ENCODE measurements around the gene CFAP54. TPM values are rescaled to one million over a fixed set of nuclear protein-coding genes. Genes with fewer than 3 reads are reported as not detected.

CFAP54 gene
- total RNA-seq, 4 donors from 2014 or later, result 0.22 to 0.62 (median 0.57) TPM; not detected in 1

- intact Hi-C loops (cut with DNase I), result no loop called here
- 24 to 29% methylated on average over 9 of the region's 9 CpGs for WGBS, 2 donors
- DNase-seq, result no peak
- no peaks in the 10 kb centered on the region for H3K36me3 ChIP-seq
- no peaks in the 10 kb centered on the region for H3K27me3 ChIP-seq
- H3K9me3 ChIP-seq, result no peaks in the 10 kb centered on the region
- peak overlapping the region; percentile 68 to 96 (median 85) for H3K4me3 ChIP-seq
- TF ChIP-seq POLR2A (IDR thresholded peaks at IDR 0.05) (no peak), CTCF (IDR thresholded peaks at IDR 0.05) (no peak)
- H3K4me1 ChIP-seq, result peaks cover 5 to 30% (median 9%) of the 10 kb centered on the region in 3 donors
- peak overlapping the region; percentile 90 to 97 (median 93) for H3K27ac ChIP-seq
Measured at GRCh38 chr12:96906498-96906848, 417.1 kb downstream of the CFAP54 start.

- Histone ChIP-seq H3K4me1 (peaks cover 5 to 32% (median 9%) of the 10 kb centered on the region in 3 donors), H3K27me3 (no peaks in the 10 kb centered on the region), H3K9me3 (no peaks in the 10 kb centered on the region), H3K27ac (peak within 1 kb of the TSS; percentile 90 to 97 (median 93)), H3K4me3 (peak within 1 kb of the TSS; percentile 68 to 96 (median 85)), H3K36me3 (no peaks in the 10 kb centered on the region)
- no peak for DNase-seq
- WGBS, 2 donors, result 0 to 1% methylated on average over 9 to 33 of the region's 68 CpGs
- intact Hi-C loops (cut with DNase I), result no loop called here
- TF ChIP-seq POLR2A (IDR thresholded peaks at IDR 0.05) (peak in 3 of 4 donors; percentile 48 to 84 (median 67)), CTCF (IDR thresholded peaks at IDR 0.05) (no peak)
Measured at GRCh38 chr12:96906849-96907670, 417.7 kb downstream of the CFAP54 start, which contains the start of gene NEDD1. Gene NEDD1, plus strand, starts transcription at chr12:96907257. Its CDS starts 2,503 bp downstream, at chr12:96909760.

- WGBS, 2 donors, result 5 to 8% methylated on average over 16 to 22 of the region's 23 CpGs
- H3K9me3 ChIP-seq, result no peaks in the 10 kb centered on the region
- intact Hi-C loops (cut with DNase I), result no loop called here
- H3K27me3 ChIP-seq, result no peaks in the 10 kb centered on the region
- TF ChIP-seq POLR2A (IDR thresholded peaks at IDR 0.05) (no peak), CTCF (IDR thresholded peaks at IDR 0.05) (no peak)
- H3K36me3 ChIP-seq, result no peaks in the 10 kb centered on the region
- peak overlapping the region; percentile 90 to 97 (median 93) for H3K27ac ChIP-seq
- H3K4me1 ChIP-seq, result peaks cover 5 to 32% (median 9%) of the 10 kb centered on the region in 3 donors
- peak overlapping the region; percentile 68 to 96 (median 85) for H3K4me3 ChIP-seq
- no peak for DNase-seq
Measured at GRCh38 chr12:96907671-96908422, 418.5 kb downstream of the CFAP54 start.

- H3K27ac ChIP-seq, result peak overlapping the region in 1 of 4 donors; percentile 91
- intact Hi-C loops (cut with DNase I), result no loop called here
- peak overlapping the region in 3 of 4 donors; percentile 68 to 96 (median 92) for H3K4me3 ChIP-seq
- no peaks in the 10 kb centered on the region for H3K36me3 ChIP-seq
- H3K4me1 ChIP-seq, result peaks cover 5 to 33% (median 9%) of the 10 kb centered on the region in 3 donors
- H3K9me3 ChIP-seq, result no peaks in the 10 kb centered on the region
- DNase-seq, result no peak
- WGBS, 2 donors, result 32 to 49% methylated on average over 3 of the region's 3 CpGs
- no peaks in the 10 kb centered on the region for H3K27me3 ChIP-seq
- TF ChIP-seq POLR2A (IDR thresholded peaks at IDR 0.05) (no peak), CTCF (IDR thresholded peaks at IDR 0.05) (no peak)
Measured at GRCh38 chr12:96908423-96908675, 419.0 kb downstream of the CFAP54 start.

- Histone ChIP-seq H3K27ac (no peak overlapping the region), H3K9me3 (no peaks in the 10 kb centered on the region), H3K36me3 (no peaks in the 10 kb centered on the region), H3K4me1 (peaks cover 5 to 28% (median 9%) of the 10 kb centered on the region in 3 donors), H3K4me3 (no peak overlapping the region), H3K27me3 (no peaks in the 10 kb centered on the region)
- 78 to 88% methylated on average over 2 of the region's 2 CpGs for WGBS, 2 donors
- DNase-seq, result no peak
- no peak for TF ChIP-seq POLR2A (IDR thresholded peaks at IDR 0.05)
- no peak for TF ChIP-seq CTCF (IDR thresholded peaks at IDR 0.05)
- intact Hi-C loops (cut with DNase I), result no loop called here
Measured at GRCh38 chr12:96912261-96912660, 422.9 kb downstream of the CFAP54 start.

All from esophagus squamous epithelium (tissue), 5 donors.